Measurements from ENCODE around the gene PXMP4.

The PXMP4 gene

GRCh38 chr20:33656010-33656782 is 63.9 kb downstream of the PXMP4 start:
- no peaks in the 10 kb centered on the region for H3K9me3 ChIP-seq (ENCODE audit: control insufficient read depth, low read length)
- no peak for DNase-seq (ENCODE audit: low read depth)
- H3K27me3 ChIP-seq (replicated peaks; ENCODE audit: control insufficient read depth, insufficient read depth, low read length), result no peaks in the 10 kb centered on the region
- peaks cover 30% of the 10 kb centered on the region for H3K36me3 ChIP-seq (ENCODE audit: control insufficient read depth, insufficient read depth, low read length, severe bottlenecking)
- no peak overlapping the region for H3K9ac ChIP-seq (ENCODE audit: low read length)
- no peak overlapping the region for H3K4me3 ChIP-seq (ENCODE audit: low read length)
- peaks cover 9% of the 10 kb centered on the region for H3K4me1 ChIP-seq (ENCODE audit: control insufficient read depth, insufficient read depth, low read length)

- DNase-seq (ENCODE audit: low read depth), result no peak
- H3K27me3 ChIP-seq (replicated peaks; ENCODE audit: control insufficient read depth, insufficient read depth, low read length), result no peaks in the 10 kb centered on the region
These were observed 64.9 kb downstream of the PXMP4 start for GRCh38 chr20:33655164-33655563.

GRCh38 chr20:33654680-33655161 is 65.4 kb downstream of the PXMP4 start:
- H3K9me3 ChIP-seq (ENCODE audit: control insufficient read depth, low read length), result no peaks in the 10 kb centered on the region
- H3K27me3 ChIP-seq (replicated peaks; ENCODE audit: control insufficient read depth, insufficient read depth, low read length), result no peaks in the 10 kb centered on the region
- H3K4me3 ChIP-seq (ENCODE audit: low read length), result no peak overlapping the region
- DNase-seq (ENCODE audit: low read depth), result no peak
- H3K4me1 ChIP-seq (ENCODE audit: control insufficient read depth, insufficient read depth, low read length), result peaks cover 9% of the 10 kb centered on the region
- peaks cover 27% of the 10 kb centered on the region for H3K36me3 ChIP-seq (ENCODE audit: control insufficient read depth, insufficient read depth, low read length, severe bottlenecking)
- no peak overlapping the region for H3K9ac ChIP-seq (ENCODE audit: low read length)

More at GRCh38 chr20:33655164-33655563, 64.9 kb downstream of the PXMP4 start:
- Histone ChIP-seq H3K9ac (ENCODE audit: low read length) (no peak overlapping the region), H3K36me3 (ENCODE audit: control insufficient read depth, insufficient read depth, low read length, severe bottlenecking) (peaks cover 29% of the 10 kb centered on the region), H3K9me3 (ENCODE audit: control insufficient read depth, low read length) (no peaks in the 10 kb centered on the region), H3K4me3 (ENCODE audit: low read length) (no peak overlapping the region), H3K4me1 (ENCODE audit: control insufficient read depth, insufficient read depth, low read length) (peaks cover 9% of the 10 kb centered on the region)

- no peaks in the 10 kb centered on the region for H3K9me3 ChIP-seq (ENCODE audit: control insufficient read depth, low read length)
- no peak for DNase-seq (ENCODE audit: low read depth)
- H3K9ac ChIP-seq (ENCODE audit: low read length), result peak overlapping the region; percentile 43
- H3K4me3 ChIP-seq (ENCODE audit: low read length), result no peak overlapping the region
- H3K4me1 ChIP-seq (ENCODE audit: control insufficient read depth, insufficient read depth, low read length), result peaks cover 13% of the 10 kb centered on the region
- H3K36me3 ChIP-seq (ENCODE audit: control insufficient read depth, insufficient read depth, low read length, severe bottlenecking), result peaks cover 24% of the 10 kb centered on the region
- no peaks in the 10 kb centered on the region for H3K27me3 ChIP-seq (replicated peaks; ENCODE audit: control insufficient read depth, insufficient read depth, low read length)
These were observed 66.1 kb downstream of the PXMP4 start for GRCh38 chr20:33653900-33654596.

- H3K27me3 ChIP-seq (replicated peaks; ENCODE audit: control insufficient read depth, insufficient read depth, low read length), result no peaks in the 10 kb centered on the region
- peak; percentile 76 for DNase-seq (ENCODE audit: low read depth)
- H3K36me3 ChIP-seq (ENCODE audit: control insufficient read depth, insufficient read depth, low read length, severe bottlenecking), result peaks cover 19% of the 10 kb centered on the region
- H3K9me3 ChIP-seq (ENCODE audit: control insufficient read depth, low read length), result no peaks in the 10 kb centered on the region
- peak overlapping the region; percentile 43 for H3K9ac ChIP-seq (ENCODE audit: low read length)
- no peak overlapping the region for H3K4me3 ChIP-seq (ENCODE audit: low read length)
- peaks cover 20% of the 10 kb centered on the region for H3K4me1 ChIP-seq (ENCODE audit: control insufficient read depth, insufficient read depth, low read length)
These were observed 66.8 kb downstream of the PXMP4 start for GRCh38 chr20:33653218-33653899.

All from adipocyte (in vitro differentiated cells).